GM12878 (cell line): Measurements from ENCODE around the gene BLACAT1. TPM values are rescaled to one million over a fixed set of nuclear protein-coding genes. Genes with fewer than 3 reads are reported as not detected.

Experiments used
- ATAC-seq: fragments of 200-7000 bp; cut with Tn5 transposase; 3 replicates; pipeline ENCODE4 v1.9.1; 2020; ENCODE audit warnings: mild to moderate bottlenecking, moderate library complexity
- BruUV-seq: library from RNA; stranded (reverse); fragments of 400-500 nt; replicated peaks from 2 replicates; lab custom pipeline; 2021; lab: Mats Ljungman, UMichigan
- CTCF ChIA-PET: fragments of 300-600 bp; sonication (Branson Sonifier 250); formaldehyde crosslinking; extraction: SDS; loops from one replicate; lab custom pipeline; 2021; ENCODE audit warnings: inconsistent platforms; lab: Yijun Ruan, JAX
- POLR2A ChIA-PET: fragments of 350-600 bp; formaldehyde crosslinking; extraction: SDS; loops from one replicate; lab custom pipeline; 2021; ENCODE audit warnings: inconsistent platforms; lab: Charles Lee
- RAD21 ChIA-PET: fragments of 300-600 bp; sonication (Branson Sonifier 250); formaldehyde crosslinking; loops from one replicate; lab custom pipeline; 2023; ENCODE audit warnings: antibody characterized with exemption; ENCODE audit not compliant: unreplicated experiment; lab: Charles Lee
- SMC1A ChIA-PET: fragments of 300-600 bp; sonication (Branson Sonifier 250); formaldehyde crosslinking; loops from one replicate; lab custom pipeline; 2023; ENCODE audit not compliant: unreplicated experiment, uncharacterized antibody; lab: Charles Lee
- DNase-seq: peaks from one replicate; pipeline ENCODE4 v3.0.0-alpha.2; 2011; ENCODE audit warnings: low read depth, low spot score
- FAIRE-seq: peaks from 3 replicates; lab custom pipeline; 2011; peaks lifted over from hg19 to GRCh38; lab: Jason Lieb, UNC
- H2AFZ ChIP-seq: 2 replicates; pipeline ENCODE4 v1.6.0; 2011; ENCODE audit warnings: low read depth, low read length, control low read depth; ENCODE audit not compliant: control insufficient read depth
- H3K27ac ChIP-seq: 2 replicates; pipeline ENCODE4 v1.5.1; 2011; ENCODE audit warnings: control low read depth; ENCODE audit not compliant: control insufficient read depth, insufficient read depth
- H3K27me3 ChIP-seq, 2 experiments: replicated peaks in 1 of 2; 2 replicates each; pipeline versions ENCODE4 v1.6.0 to v1.6.1; 2011; ENCODE audit warnings: low read length in 1 of 2; ENCODE audit not compliant: control insufficient read depth in 2 of 2, insufficient read depth in 2 of 2
- H3K36me3 ChIP-seq, 2 experiments: 2 replicates each; pipeline ENCODE4 v1.5.1; 2011; ENCODE audit warnings: low read length in 1 of 2; ENCODE audit not compliant: control insufficient read depth in 2 of 2, insufficient read depth in 2 of 2
- H3K4me1 ChIP-seq: 2 replicates; pipeline ENCODE4 v1.6.1; 2011; ENCODE audit warnings: mild to moderate bottlenecking, low read length, moderate library complexity, mixed read lengths; ENCODE audit not compliant: control insufficient read depth, insufficient read depth
- H3K4me2 ChIP-seq: 2 replicates; pipeline ENCODE4 v1.6.0; 2011; ENCODE audit warnings: control low read depth; ENCODE audit not compliant: control insufficient read depth, insufficient read depth
- H3K4me3 ChIP-seq: fragments of 200-600 bp; sonication (generic); 2 replicates; pipeline ENCODE4 v1.5.1; 2016
- H3K79me2 ChIP-seq: 2 replicates; pipeline ENCODE4 v1.6.0; 2011; ENCODE audit warnings: low read length; ENCODE audit not compliant: control insufficient read depth, insufficient read depth
- H3K9ac ChIP-seq: 2 replicates; pipeline ENCODE4 v1.8.0; 2011; ENCODE audit warnings: low read length, control low read depth, mixed read lengths; ENCODE audit not compliant: control insufficient read depth, insufficient read depth
- H3K9me3 ChIP-seq: replicated peaks from 3 replicates; pipeline ENCODE4 v1.5.1; 2011; ENCODE audit warnings: mild to moderate bottlenecking, low read length; ENCODE audit not compliant: control insufficient read depth, insufficient read depth
- H4K20me1 ChIP-seq: 2 replicates; pipeline ENCODE4 v1.6.0; 2011; ENCODE audit not compliant: control insufficient read depth, insufficient read depth
- ATF7 ChIP-seq: fragments of 450-650 bp; IDR thresholded peaks from 2 replicates; pipeline ENCODE4 v1.6.1; 2016; ENCODE audit warnings: low read depth, mild to moderate bottlenecking
- BCL11A ChIP-seq: IDR thresholded peaks from 2 replicates; pipeline ENCODE4 v1.6.1; 2011; ENCODE audit warnings: low read depth, low read length
- SPI1 ChIP-seq: IDR thresholded peaks from 2 replicates; pipeline ENCODE4 v1.6.1; 2011; ENCODE audit warnings: low read depth, mild to moderate bottlenecking, low read length, moderate library complexity, borderline replicate concordance; ENCODE audit not compliant: insufficient read depth
- SUPT20H ChIP-seq: IDR thresholded peaks from 2 replicates; pipeline ENCODE4 v1.6.1; 2011; ENCODE audit warnings: low read depth, mild to moderate bottlenecking, low read length, moderate library complexity, borderline replicate concordance; ENCODE audit not compliant: control insufficient read depth
- ZNF384 ChIP-seq: IDR thresholded peaks from 2 replicates; pipeline ENCODE4 v1.6.1; 2012; ENCODE audit warnings: low read depth, mild to moderate bottlenecking, low read length, improper control_type of control experiment, borderline replicate concordance
- WGBS: methylation state at CpG from one replicate; pipeline ENCODE4 v1.1.6; 2016; ENCODE audit warnings: low lambda C conversion rate; ENCODE audit not compliant: insufficient replicate concordance, insufficient coverage; ENCODE audit errors: missing lambda C conversion rate; 5-methylcytosine and 5-hydroxymethylcytosine counted together
- in situ Hi-C: fragments of 300-500 bp; cut with MboI; formaldehyde crosslinking; loops from 9 replicates; pipeline ENCODE4 v1.14.3; 2018; ENCODE audit warnings: mixed read lengths
- intact Hi-C: fragments of 100-400 bp; cut with micrococcal nuclease; formaldehyde crosslinking; loops from one replicate; pipeline ENCODE4 v1.14.2; 2022; ENCODE audit not compliant: unreplicated experiment
- polyA plus RNA-seq, 11 experiments: library from polyadenylated mRNA; depleted of rRNA in 4 of 11; unstranded in 6 of 11; stranded (reverse) in 5 of 11; fragments of >200 nt; fragmentation: Nextera tagmentation in 4 of 11; fragmentation: Illumina TruSeq in 1 of 11; extraction: Ambion mirVana in 4 of 11; extraction: Trizol in 1 of 11; gene quantifications; 1 replicate in 1 of 11; 2 replicates in 10 of 11; pipeline versions ENCODE4 v1.2.1 to v1.2.3, GENCODE V29; 2011 to 2016; ENCODE audit warnings: inconsistent platforms in 2 of 11, missing spikeins in 2 of 11, low read depth in 1 of 11
- total RNA-seq, 4 experiments: library from RNA; depleted of rRNA in 3 of 4; stranded (reverse); fragments of >200 nt in 3 of 4; fragmentation: Illumina TruSeq in 1 of 4; extraction: Trizol in 1 of 4; gene quantifications; 2 replicates each; pipeline versions ENCODE4 v1.2.1 to v1.2.3, GENCODE V29; 2013 to 2021
- TF ChIP-seq, protein P1 (sequence below): fragments of 450-650 bp; IDR thresholded peaks from 2 replicates; pipeline ENCODE4 v1.6.1; 2016; ENCODE audit warnings: mild to moderate bottlenecking, moderate library complexity, borderline replicate concordance
- TF ChIP-seq, protein P2 (sequence below): IDR thresholded peaks from 2 replicates; pipeline ENCODE4 v1.6.1; 2011; ENCODE audit warnings: mild to moderate bottlenecking, low read depth, low read length, moderate library complexity; ENCODE audit not compliant: insufficient replicate concordance
- TF ChIP-seq, protein P3 (sequence below): fragments of 450-650 bp; IDR thresholded peaks from 2 replicates; pipeline ENCODE4 v1.6.1; 2018; ENCODE audit warnings: mild to moderate bottlenecking, low read depth, moderate library complexity; ENCODE audit not compliant: partially characterized antibody
- TF ChIP-seq, protein P4 (sequence below): IDR thresholded peaks from 2 replicates; pipeline ENCODE4 v1.6.1; 2011; ENCODE audit warnings: borderline replicate concordance, low read depth, mild to moderate bottlenecking, moderate library complexity, low read length; ENCODE audit not compliant: insufficient read depth, poor library complexity, severe bottlenecking

Gene BLACAT1
- total and polyA plus RNA-seq, 10 of the 15 experiments (the other 5 are each of a cell fraction or from before 2014, with no cell fraction given): 0.04 to 1.6 (median 0.15) TPM; not detected in 1

DNA sequence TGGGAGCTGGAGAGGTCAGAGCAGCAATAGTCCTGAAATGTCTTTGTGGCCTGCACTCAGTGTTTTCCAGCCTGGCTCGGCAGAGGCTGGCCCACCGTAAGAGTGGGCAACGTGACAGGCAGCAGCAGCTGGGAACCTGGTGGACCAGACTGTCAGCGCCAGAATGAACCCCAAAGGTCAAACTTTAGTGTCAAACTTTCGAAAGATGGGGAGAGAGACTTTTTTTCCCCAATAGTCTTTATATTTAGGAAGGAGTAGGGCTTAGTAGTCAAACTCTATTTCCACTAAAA lies 10.3 kb downstream of the BLACAT1 start (continued):
- TF ChIP-seq, protein P1, sequence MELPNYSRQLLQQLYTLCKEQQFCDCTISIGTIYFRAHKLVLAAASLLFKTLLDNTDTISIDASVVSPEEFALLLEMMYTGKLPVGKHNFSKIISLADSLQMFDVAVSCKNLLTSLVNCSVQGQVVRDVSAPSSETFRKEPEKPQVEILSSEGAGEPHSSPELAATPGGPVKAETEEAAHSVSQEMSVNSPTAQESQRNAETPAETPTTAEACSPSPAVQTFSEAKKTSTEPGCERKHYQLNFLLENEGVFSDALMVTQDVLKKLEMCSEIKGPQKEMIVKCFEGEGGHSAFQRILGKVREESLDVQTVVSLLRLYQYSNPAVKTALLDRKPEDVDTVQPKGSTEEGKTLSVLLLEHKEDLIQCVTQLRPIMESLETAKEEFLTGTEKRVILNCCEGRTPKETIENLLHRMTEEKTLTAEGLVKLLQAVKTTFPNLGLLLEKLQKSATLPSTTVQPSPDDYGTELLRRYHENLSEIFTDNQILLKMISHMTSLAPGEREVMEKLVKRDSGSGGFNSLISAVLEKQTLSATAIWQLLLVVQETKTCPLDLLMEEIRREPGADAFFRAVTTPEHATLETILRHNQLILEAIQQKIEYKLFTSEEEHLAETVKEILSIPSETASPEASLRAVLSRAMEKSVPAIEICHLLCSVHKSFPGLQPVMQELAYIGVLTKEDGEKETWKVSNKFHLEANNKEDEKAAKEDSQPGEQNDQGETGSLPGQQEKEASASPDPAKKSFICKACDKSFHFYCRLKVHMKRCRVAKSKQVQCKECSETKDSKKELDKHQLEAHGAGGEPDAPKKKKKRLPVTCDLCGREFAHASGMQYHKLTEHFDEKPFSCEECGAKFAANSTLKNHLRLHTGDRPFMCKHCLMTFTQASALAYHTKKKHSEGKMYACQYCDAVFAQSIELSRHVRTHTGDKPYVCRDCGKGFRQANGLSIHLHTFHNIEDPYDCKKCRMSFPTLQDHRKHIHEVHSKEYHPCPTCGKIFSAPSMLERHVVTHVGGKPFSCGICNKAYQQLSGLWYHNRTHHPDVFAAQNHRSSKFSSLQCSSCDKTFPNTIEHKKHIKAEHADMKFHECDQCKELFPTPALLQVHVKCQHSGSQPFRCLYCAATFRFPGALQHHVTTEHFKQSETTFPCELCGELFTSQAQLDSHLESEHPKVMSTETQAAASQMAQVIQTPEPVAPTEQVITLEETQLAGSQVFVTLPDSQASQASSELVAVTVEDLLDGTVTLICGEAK: no peak
- no peak for TF ChIP-seq SUPT20H
- no peak for TF ChIP-seq BCL11A

DNA sequence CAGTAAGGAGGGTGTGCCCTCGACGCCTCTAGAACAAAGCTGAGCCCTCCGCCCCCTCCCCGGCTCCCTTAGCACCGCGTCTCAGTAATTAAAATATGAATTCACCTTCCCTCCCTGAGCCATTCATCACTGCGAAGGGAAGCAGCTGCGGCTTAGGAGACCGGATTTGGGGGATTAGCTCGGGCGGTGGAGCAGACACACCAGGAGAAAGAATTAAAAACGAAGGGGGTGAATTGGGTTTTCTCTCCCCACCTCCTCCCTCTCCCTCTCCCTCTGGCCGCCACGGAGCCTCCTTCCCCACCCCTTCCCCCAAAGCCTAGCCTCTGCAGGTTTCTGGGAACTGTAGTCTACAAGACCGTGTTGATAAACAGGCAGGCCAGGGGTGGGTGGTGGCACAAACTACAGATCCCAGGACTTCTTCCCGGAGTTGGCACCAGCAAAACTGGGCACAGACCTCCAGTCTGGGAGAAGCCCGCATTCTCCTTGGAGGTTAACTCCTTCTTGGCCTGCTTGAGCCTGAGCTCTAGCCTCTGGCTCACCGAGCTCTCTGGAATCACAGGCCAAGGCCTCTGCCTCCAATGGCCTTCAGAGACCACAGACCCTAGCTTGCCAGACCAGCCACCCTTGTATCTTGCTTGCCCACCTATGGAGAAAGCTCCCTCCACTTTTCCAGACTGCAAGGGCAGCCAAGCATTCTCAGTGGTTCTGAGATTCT lies 10.8 kb downstream of the BLACAT1 start:
- no TSS peak for BruUV-seq
- H3K79me2 ChIP-seq: no peaks in the 10 kb centered on the region
- DNase-seq (no peak), ATAC-seq (no peak), FAIRE-seq (no peak)
- H4K20me1 ChIP-seq: no peaks in the 10 kb centered on the region
- POLR2A ChIA-PET: interaction anchor here (0.6 to 0.7 kb wide), 2 partner anchors 16 to 132 kb away, joined by 4 read pairs; no protein-coding TSS in a partner anchor
- H3K9ac ChIP-seq: no peak overlapping the region
- no peak overlapping the region for H3K4me3 ChIP-seq
- H3K27me3 ChIP-seq: no peaks in the 10 kb centered on the region; a peak in 1 of 4 replicates
- intact Hi-C loops (no loop called here), in situ Hi-C loops (no loop called here)
- no peaks in the 10 kb centered on the region for H3K36me3 ChIP-seq
- no peaks in the 10 kb centered on the region for H3K9me3 ChIP-seq
- H3K27ac ChIP-seq: no peak overlapping the region
- RAD21 ChIA-PET: no interaction called here
- SMC1A ChIA-PET: interaction anchor here (0.6 to 1.1 kb wide), 4 partner anchors 30 to 58 kb away, joined by 3 read pairs; no protein-coding TSS in a partner anchor
- peaks cover 24% of the 10 kb centered on the region for H3K4me1 ChIP-seq
- 21% methylated on average over 18 of the region's 18 CpGs for WGBS
- no peak overlapping the region for H2AFZ ChIP-seq
- TF ChIP-seq SPI1 (no peak), ATF7 (no peak), ZNF384 (no peak)
- TF ChIP-seq, protein P2, sequence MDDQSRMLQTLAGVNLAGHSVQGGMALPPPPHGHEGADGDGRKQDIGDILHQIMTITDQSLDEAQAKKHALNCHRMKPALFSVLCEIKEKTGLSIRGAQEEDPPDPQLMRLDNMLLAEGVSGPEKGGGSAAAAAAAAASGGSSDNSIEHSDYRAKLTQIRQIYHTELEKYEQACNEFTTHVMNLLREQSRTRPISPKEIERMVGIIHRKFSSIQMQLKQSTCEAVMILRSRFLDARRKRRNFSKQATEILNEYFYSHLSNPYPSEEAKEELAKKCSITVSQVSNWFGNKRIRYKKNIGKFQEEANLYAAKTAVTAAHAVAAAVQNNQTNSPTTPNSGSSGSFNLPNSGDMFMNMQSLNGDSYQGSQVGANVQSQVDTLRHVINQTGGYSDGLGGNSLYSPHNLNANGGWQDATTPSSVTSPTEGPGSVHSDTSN: no peak
- TF ChIP-seq, protein P3, sequence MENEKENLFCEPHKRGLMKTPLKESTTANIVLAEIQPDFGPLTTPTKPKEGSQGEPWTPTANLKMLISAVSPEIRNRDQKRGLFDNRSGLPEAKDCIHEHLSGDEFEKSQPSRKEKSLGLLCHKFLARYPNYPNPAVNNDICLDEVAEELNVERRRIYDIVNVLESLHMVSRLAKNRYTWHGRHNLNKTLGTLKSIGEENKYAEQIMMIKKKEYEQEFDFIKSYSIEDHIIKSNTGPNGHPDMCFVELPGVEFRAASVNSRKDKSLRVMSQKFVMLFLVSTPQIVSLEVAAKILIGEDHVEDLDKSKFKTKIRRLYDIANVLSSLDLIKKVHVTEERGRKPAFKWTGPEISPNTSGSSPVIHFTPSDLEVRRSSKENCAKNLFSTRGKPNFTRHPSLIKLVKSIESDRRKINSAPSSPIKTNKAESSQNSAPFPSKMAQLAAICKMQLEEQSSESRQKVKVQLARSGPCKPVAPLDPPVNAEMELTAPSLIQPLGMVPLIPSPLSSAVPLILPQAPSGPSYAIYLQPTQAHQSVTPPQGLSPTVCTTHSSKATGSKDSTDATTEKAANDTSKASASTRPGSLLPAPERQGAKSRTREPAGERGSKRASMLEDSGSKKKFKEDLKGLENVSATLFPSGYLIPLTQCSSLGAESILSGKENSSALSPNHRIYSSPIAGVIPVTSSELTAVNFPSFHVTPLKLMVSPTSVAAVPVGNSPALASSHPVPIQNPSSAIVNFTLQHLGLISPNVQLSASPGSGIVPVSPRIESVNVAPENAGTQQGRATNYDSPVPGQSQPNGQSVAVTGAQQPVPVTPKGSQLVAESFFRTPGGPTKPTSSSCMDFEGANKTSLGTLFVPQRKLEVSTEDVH: no peak
- TF ChIP-seq, protein P4, sequence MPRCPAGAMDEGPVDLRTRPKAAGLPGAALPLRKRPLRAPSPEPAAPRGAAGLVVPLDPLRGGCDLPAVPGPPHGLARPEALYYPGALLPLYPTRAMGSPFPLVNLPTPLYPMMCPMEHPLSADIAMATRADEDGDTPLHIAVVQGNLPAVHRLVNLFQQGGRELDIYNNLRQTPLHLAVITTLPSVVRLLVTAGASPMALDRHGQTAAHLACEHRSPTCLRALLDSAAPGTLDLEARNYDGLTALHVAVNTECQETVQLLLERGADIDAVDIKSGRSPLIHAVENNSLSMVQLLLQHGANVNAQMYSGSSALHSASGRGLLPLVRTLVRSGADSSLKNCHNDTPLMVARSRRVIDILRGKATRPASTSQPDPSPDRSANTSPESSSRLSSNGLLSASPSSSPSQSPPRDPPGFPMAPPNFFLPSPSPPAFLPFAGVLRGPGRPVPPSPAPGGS: no peak
- CTCF ChIA-PET: interaction anchor here (1.2 to 3.7 kb wide), 5 partner anchors 14 to 109 kb away, joined by 3 to 11 read pairs (median 5); no protein-coding TSS in a partner anchor
- no peak overlapping the region for H3K4me2 ChIP-seq
